Spleen (tissue), 7 donors: Measurements from ENCODE around the gene CSTB.

Source experiments
- POLR2A ChIP-seq, 3 donors: fragments of 450-650 bp; IDR thresholded peaks; one replicate each; pipeline ENCODE4 v1.5.1; 2017; ENCODE audit warnings: antibody characterized with exemption in 3 of 3, mild to moderate bottlenecking in 1 of 3
- POLR2AphosphoS5 ChIP-seq, 3 donors: sonication (generic); formaldehyde crosslinking; IDR thresholded peaks; one replicate each; pipeline ENCODE4 v1.5.1; 2017; ENCODE audit warnings: antibody characterized with exemption in 3 of 3
- TF ChIP-seq, protein P1 (sequence below), 11 experiments: fragments of 200-600 bp in 7 of 11; fragments of 450-650 bp in 4 of 11; sonication (generic) in 4 of 11; IDR thresholded peaks in 8 of 11; conservative IDR thresholded peaks in 3 of 11; 1 replicate in 7 of 11; 2 replicates in 4 of 11; pipeline versions ENCODE4 v1.4.0 to v1.8.0; 2016 to 2021; ENCODE audit warnings: antibody characterized with exemption in 11 of 11, inconsistent platforms in 4 of 11, mild to moderate bottlenecking in 1 of 11
- donor health status: DM: no; HTN: no; CAD: no; lungs with moderate emphysema.
- donor health status: DM: no; HTN: no; CAD: no.
- donor health status: DM: no; HTN: no; CAD: no.

DNA sequence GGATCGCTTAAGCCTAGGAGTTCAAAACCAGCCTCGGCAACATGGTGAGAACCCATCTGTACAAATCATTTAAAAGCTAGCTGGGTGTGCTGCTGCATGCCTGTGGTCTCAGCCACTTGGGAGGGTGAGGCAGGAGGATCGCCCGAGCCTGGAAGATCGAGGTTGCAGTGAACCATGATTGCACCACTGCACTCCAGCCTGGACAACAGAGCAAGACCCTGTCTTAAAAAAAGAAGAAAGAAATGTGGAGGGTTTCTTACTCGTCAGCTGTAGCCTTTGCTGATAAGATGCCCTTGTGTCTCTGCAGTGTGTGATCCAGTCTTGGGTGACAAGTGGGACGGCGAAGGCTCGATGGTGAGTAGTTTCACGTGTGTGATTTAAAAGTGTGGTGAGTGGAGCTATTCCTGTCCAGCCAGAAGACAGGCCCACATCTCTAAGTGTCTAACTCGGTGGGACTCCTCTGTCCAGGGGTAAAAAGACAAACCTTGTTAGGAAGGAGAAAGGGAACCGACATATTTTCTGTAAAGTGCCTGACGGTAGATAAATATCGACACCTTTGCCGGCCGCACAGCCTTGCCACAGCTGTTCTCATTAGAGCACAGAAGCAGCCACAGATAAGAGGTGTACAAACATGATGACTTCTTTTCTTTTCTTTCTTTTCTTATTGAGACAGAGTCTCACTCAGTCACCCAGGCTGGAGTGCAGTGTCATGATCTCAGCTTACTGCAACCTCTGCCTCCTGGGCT lies 30.2 kb downstream of the CSTB start:
- TF ChIP-seq, protein P1, sequence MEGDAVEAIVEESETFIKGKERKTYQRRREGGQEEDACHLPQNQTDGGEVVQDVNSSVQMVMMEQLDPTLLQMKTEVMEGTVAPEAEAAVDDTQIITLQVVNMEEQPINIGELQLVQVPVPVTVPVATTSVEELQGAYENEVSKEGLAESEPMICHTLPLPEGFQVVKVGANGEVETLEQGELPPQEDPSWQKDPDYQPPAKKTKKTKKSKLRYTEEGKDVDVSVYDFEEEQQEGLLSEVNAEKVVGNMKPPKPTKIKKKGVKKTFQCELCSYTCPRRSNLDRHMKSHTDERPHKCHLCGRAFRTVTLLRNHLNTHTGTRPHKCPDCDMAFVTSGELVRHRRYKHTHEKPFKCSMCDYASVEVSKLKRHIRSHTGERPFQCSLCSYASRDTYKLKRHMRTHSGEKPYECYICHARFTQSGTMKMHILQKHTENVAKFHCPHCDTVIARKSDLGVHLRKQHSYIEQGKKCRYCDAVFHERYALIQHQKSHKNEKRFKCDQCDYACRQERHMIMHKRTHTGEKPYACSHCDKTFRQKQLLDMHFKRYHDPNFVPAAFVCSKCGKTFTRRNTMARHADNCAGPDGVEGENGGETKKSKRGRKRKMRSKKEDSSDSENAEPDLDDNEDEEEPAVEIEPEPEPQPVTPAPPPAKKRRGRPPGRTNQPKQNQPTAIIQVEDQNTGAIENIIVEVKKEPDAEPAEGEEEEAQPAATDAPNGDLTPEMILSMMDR (IDR thresholded peaks at IDR 0.05 in 8 of 11, conservative IDR thresholded peaks at IDR 0.05 in 3 of 11): no peak
- TF ChIP-seq POLR2A (IDR thresholded peaks at IDR 0.05) (no peak), POLR2AphosphoS5 (IDR thresholded peaks at IDR 0.05) (no peak)
